ENCODE measurements around the gene TBX4. TPM values are rescaled to one million over a fixed set of nuclear protein-coding genes. Genes with fewer than 3 reads are reported as not detected.

The TBX4 gene
- polyA plus RNA-seq, 1 donor (not counting 4 experiments of a cell fraction or from before 2014, with no cell fraction given) = 0.04 TPM

- Histone ChIP-seq H3K4me1 (ENCODE audit: control insufficient read depth, extremely low read depth, insufficient read depth, low read length) (no peaks in the 10 kb centered on the region), H3K36me3 (ENCODE audit: control insufficient read depth in 2 of 2, extremely low read depth in 1 of 2, insufficient read depth in 2 of 2, low read length in 2 of 2) (no peaks in the 10 kb centered on the region), H2AFZ (ENCODE audit: control insufficient read depth, low read length) (no peak overlapping the region), H3K4me3 (ENCODE audit: control insufficient read depth in 2 of 3, extremely low read depth in 1 of 3, insufficient read depth in 2 of 3, low read depth in 1 of 3, low read length in 3 of 3) (no peak overlapping the region), H3K9me1 (ENCODE audit: control insufficient read depth, extremely low read depth, insufficient read depth, low read length) (no peaks in the 10 kb centered on the region), H3K27me3 (ENCODE audit: control insufficient read depth, extremely low read depth, insufficient read depth, low read length) (no peaks in the 10 kb centered on the region), H3K4me2 (ENCODE audit: control insufficient read depth, extremely low read depth, insufficient read depth, low read depth, low read length) (no peak overlapping the region), H4K20me1 (ENCODE audit: control insufficient read depth, extremely low read depth, insufficient read depth, low read length) (no peaks in the 10 kb centered on the region), H3K27ac (ENCODE audit: control insufficient read depth, insufficient read depth, low read length) (no peak overlapping the region), H3K9ac (ENCODE audit: control insufficient read depth, extremely low read depth, insufficient read depth, low read length) (no peak overlapping the region), H3K9me3 (ENCODE audit: control insufficient read depth, low read depth, low read length) (no peaks in the 10 kb centered on the region), H3K79me2 (ENCODE audit: control insufficient read depth, insufficient read depth, low read length) (no peaks in the 10 kb centered on the region)
- FAIRE-seq (no peak), DNase-seq (ENCODE audit: low read depth, low spot score) (no peak)
- TF ChIP-seq, protein P1, sequence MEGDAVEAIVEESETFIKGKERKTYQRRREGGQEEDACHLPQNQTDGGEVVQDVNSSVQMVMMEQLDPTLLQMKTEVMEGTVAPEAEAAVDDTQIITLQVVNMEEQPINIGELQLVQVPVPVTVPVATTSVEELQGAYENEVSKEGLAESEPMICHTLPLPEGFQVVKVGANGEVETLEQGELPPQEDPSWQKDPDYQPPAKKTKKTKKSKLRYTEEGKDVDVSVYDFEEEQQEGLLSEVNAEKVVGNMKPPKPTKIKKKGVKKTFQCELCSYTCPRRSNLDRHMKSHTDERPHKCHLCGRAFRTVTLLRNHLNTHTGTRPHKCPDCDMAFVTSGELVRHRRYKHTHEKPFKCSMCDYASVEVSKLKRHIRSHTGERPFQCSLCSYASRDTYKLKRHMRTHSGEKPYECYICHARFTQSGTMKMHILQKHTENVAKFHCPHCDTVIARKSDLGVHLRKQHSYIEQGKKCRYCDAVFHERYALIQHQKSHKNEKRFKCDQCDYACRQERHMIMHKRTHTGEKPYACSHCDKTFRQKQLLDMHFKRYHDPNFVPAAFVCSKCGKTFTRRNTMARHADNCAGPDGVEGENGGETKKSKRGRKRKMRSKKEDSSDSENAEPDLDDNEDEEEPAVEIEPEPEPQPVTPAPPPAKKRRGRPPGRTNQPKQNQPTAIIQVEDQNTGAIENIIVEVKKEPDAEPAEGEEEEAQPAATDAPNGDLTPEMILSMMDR (optimal IDR thresholded peaks at IDR 0.05 in 1 of 3, IDR thresholded peaks at IDR 0.05 in 1 of 3, conservative IDR thresholded peaks at IDR 0.05 in 1 of 3; ENCODE audit: extremely low read depth in 1 of 3, insufficient read depth in 2 of 3, low read length in 3 of 3) = no peak
- TF ChIP-seq EZH2 (IDR thresholded peaks at IDR 0.05; ENCODE audit: low read length) = no peak
- dilution Hi-C loops (cut with MboI; ENCODE audit: extremely low pct_ligation_motif_present, low sequenced_read_pairs) = no loop called here
Measured at GRCh38 chr17:61514491-61514890, 62.3 kb downstream of the TBX4 start.

GRCh38 chr17:61517265-61517664 is 65.0 kb downstream of the TBX4 start:
- no peak overlapping the region for H3K4me3 ChIP-seq (ENCODE audit: control insufficient read depth in 2 of 3, extremely low read depth in 1 of 3, insufficient read depth in 2 of 3, low read depth in 1 of 3, low read length in 3 of 3)
- H3K4me1 ChIP-seq (ENCODE audit: control insufficient read depth, extremely low read depth, insufficient read depth, low read length) = no peaks in the 10 kb centered on the region
- dilution Hi-C loops (cut with MboI; ENCODE audit: extremely low pct_ligation_motif_present, low sequenced_read_pairs) = no loop called here
- H2AFZ ChIP-seq (ENCODE audit: control insufficient read depth, low read length) = no peak overlapping the region
- TF ChIP-seq, protein P1 (optimal IDR thresholded peaks at IDR 0.05 in 1 of 3, IDR thresholded peaks at IDR 0.05 in 1 of 3, conservative IDR thresholded peaks at IDR 0.05 in 1 of 3; ENCODE audit: extremely low read depth in 1 of 3, insufficient read depth in 2 of 3, low read length in 3 of 3) = no peak
- TF ChIP-seq EZH2 (IDR thresholded peaks at IDR 0.05; ENCODE audit: low read length) = no peak
- no peaks in the 10 kb centered on the region for H3K27me3 ChIP-seq (ENCODE audit: control insufficient read depth, extremely low read depth, insufficient read depth, low read length)
- FAIRE-seq = no peak
- no peaks in the 10 kb centered on the region for H3K79me2 ChIP-seq (ENCODE audit: control insufficient read depth, insufficient read depth, low read length)
- H3K9me3 ChIP-seq (ENCODE audit: control insufficient read depth, low read depth, low read length) = no peaks in the 10 kb centered on the region
- DNase-seq (ENCODE audit: low read depth, low spot score) = no peak
- H3K9me1 ChIP-seq (ENCODE audit: control insufficient read depth, extremely low read depth, insufficient read depth, low read length) = no peaks in the 10 kb centered on the region
- H4K20me1 ChIP-seq (ENCODE audit: control insufficient read depth, extremely low read depth, insufficient read depth, low read length) = no peaks in the 10 kb centered on the region
- no peak overlapping the region for H3K4me2 ChIP-seq (ENCODE audit: control insufficient read depth, extremely low read depth, insufficient read depth, low read depth, low read length)
- no peak overlapping the region for H3K27ac ChIP-seq (ENCODE audit: control insufficient read depth, insufficient read depth, low read length)
- no peaks in the 10 kb centered on the region for H3K36me3 ChIP-seq (ENCODE audit: control insufficient read depth in 2 of 2, extremely low read depth in 1 of 2, insufficient read depth in 2 of 2, low read length in 2 of 2)
- H3K9ac ChIP-seq (ENCODE audit: control insufficient read depth, extremely low read depth, insufficient read depth, low read length) = no peak overlapping the region
